OCI-LY7 (cell line): ENCODE results near the gene KCNJ12.

Experiments
- EZH2phosphoT487 ChIP-seq: fragments of 200-600 bp; sonication (generic); IDR thresholded peaks from 2 replicates; pipeline ENCODE4 v1.6.1; 2018; ENCODE audit warnings: low read depth, borderline replicate concordance, mild to moderate bottlenecking, mixed run types, antibody characterized with exemption, low read length, moderate library complexity, mixed read lengths
- TF ChIP-seq, protein P1 (sequence below): fragments of 200-600 bp; sonication (generic); conservative IDR thresholded peaks from 2 replicates; pipeline ENCODE4 v1.5.1; 2014; ENCODE audit warnings: mild to moderate bottlenecking, antibody characterized with exemption, low read length, moderate library complexity, mixed read lengths

- TF ChIP-seq, protein P1, sequence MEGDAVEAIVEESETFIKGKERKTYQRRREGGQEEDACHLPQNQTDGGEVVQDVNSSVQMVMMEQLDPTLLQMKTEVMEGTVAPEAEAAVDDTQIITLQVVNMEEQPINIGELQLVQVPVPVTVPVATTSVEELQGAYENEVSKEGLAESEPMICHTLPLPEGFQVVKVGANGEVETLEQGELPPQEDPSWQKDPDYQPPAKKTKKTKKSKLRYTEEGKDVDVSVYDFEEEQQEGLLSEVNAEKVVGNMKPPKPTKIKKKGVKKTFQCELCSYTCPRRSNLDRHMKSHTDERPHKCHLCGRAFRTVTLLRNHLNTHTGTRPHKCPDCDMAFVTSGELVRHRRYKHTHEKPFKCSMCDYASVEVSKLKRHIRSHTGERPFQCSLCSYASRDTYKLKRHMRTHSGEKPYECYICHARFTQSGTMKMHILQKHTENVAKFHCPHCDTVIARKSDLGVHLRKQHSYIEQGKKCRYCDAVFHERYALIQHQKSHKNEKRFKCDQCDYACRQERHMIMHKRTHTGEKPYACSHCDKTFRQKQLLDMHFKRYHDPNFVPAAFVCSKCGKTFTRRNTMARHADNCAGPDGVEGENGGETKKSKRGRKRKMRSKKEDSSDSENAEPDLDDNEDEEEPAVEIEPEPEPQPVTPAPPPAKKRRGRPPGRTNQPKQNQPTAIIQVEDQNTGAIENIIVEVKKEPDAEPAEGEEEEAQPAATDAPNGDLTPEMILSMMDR: no peak
- TF ChIP-seq EZH2phosphoT487: no peak
These were observed 88.5 kb downstream of the KCNJ12 start for GRCh38 chr17:21464611-21465021.
